IPS-18c (cell line): ENCODE results near the gene PKHD1.
"Not testable (repeated sequence)": the region's sequence is repeated elsewhere in the genome, so short reads cannot be mapped to it uniquely, and the experiment has no call there.

Experiments used
- H3K4me3 ChIP-seq: 2 replicates; pipeline ENCODE4 v1.7.0; 2013; ENCODE audit warnings: low read depth, mild to moderate bottlenecking, low read length, moderate library complexity; ENCODE audit not compliant: insufficient read depth
- H3K9me3 ChIP-seq: one replicate; pipeline ENCODE4 v1.6.1; 2013; ENCODE audit warnings: mild to moderate bottlenecking, low read length, moderate library complexity; ENCODE audit not compliant: control insufficient read depth, insufficient read depth

Gene PKHD1

GRCh38 chr6:51865996-51866395, 221.4 kb downstream of the PKHD1 start:
- no peak overlapping the region for H3K4me3 ChIP-seq
- H3K9me3 ChIP-seq = no peaks in the 10 kb centered on the region

- Histone ChIP-seq H3K9me3 (no peaks in the 10 kb centered on the region), H3K4me3 (no peak overlapping the region; the same call in 1 of the 2 replicates)
Observed at GRCh38 chr6:51865176-51865575, 222.2 kb downstream of the PKHD1 start.

- Histone ChIP-seq H3K9me3 (no peaks in the 10 kb centered on the region), H3K4me3 (no peak overlapping the region)
Observed at GRCh38 chr6:51857134-51857533, 230.3 kb downstream of the PKHD1 start.

- Histone ChIP-seq H3K9me3 (no peaks in the 10 kb centered on the region), H3K4me3 (no peak overlapping the region)
Observed at GRCh38 chr6:51856508-51856907, 230.9 kb downstream of the PKHD1 start.

GRCh38 chr6:51855310-51856082, 231.9 kb downstream of the PKHD1 start:
- Histone ChIP-seq H3K4me3 (no peak overlapping the region), H3K9me3 (no peaks in the 10 kb centered on the region)

GRCh38 chr6:51854876-51855275, 232.5 kb downstream of the PKHD1 start:
- Histone ChIP-seq H3K9me3 (no peaks in the 10 kb centered on the region), H3K4me3 (no peak overlapping the region)

- H3K9me3 ChIP-seq = no peaks in the 10 kb centered on the region
- H3K4me3 ChIP-seq = no peak overlapping the region
Observed at GRCh38 chr6:51854347-51854746, 233.1 kb downstream of the PKHD1 start.

- H3K9me3 ChIP-seq, H3K4me3 ChIP-seq: not testable (repeated sequence)
Observed at GRCh38 chr6:51853109-51853508, 234.3 kb downstream of the PKHD1 start.

- Histone ChIP-seq H3K4me3 (no peak overlapping the region), H3K9me3 (no peaks in the 10 kb centered on the region)
Observed at GRCh38 chr6:51846531-51846930, 240.9 kb downstream of the PKHD1 start.

GRCh38 chr6:51844336-51844735, 243.1 kb downstream of the PKHD1 start:
- H3K4me3 ChIP-seq = no peak overlapping the region

GRCh38 chr6:51843456-51844056, 243.9 kb downstream of the PKHD1 start:
- Histone ChIP-seq H3K4me3 (no peak overlapping the region), H3K9me3 (no peaks in the 10 kb centered on the region)

More at GRCh38 chr6:51844336-51844735, 243.1 kb downstream of the PKHD1 start:
- no peaks in the 10 kb centered on the region for H3K9me3 ChIP-seq

GRCh38 chr6:51842804-51843378, 244.5 kb downstream of the PKHD1 start:
- no peaks in the 10 kb centered on the region for H3K9me3 ChIP-seq
- H3K4me3 ChIP-seq = no peak overlapping the region

GRCh38 chr6:51842061-51842803, 245.2 kb downstream of the PKHD1 start:
- Histone ChIP-seq H3K4me3 (no peak overlapping the region), H3K9me3 (no peaks in the 10 kb centered on the region)

GRCh38 chr6:51841626-51842025, 245.8 kb downstream of the PKHD1 start:
- no peak overlapping the region for H3K4me3 ChIP-seq
- no peaks in the 10 kb centered on the region for H3K9me3 ChIP-seq

GRCh38 chr6:51839726-51840374, 247.6 kb downstream of the PKHD1 start:
- Histone ChIP-seq H3K9me3 (no peaks in the 10 kb centered on the region), H3K4me3 (no peak overlapping the region)

- Histone ChIP-seq H3K4me3 (no peak overlapping the region), H3K9me3 (no peaks in the 10 kb centered on the region)
Observed at GRCh38 chr6:51830666-51831065, 256.7 kb downstream of the PKHD1 start.

- no peaks in the 10 kb centered on the region for H3K9me3 ChIP-seq
- H3K4me3 ChIP-seq = no peak overlapping the region
Observed at GRCh38 chr6:51827580-51827979, 259.8 kb downstream of the PKHD1 start.
